Activated B cell treated with CpG ODN at 0.5 μM for 24 hours (primary cell): ENCODE results near the gene RAB11FIP4. TPM values are rescaled to one million over a fixed set of nuclear protein-coding genes. Genes with fewer than 3 reads are reported as not detected.

Source experiments
- ATAC-seq: fragments of 200-7000 bp; cut with Tn5 transposase; one replicate; pipeline ENCODE4 v1.10.0; 2021; ENCODE audit warnings: low read depth, mild to moderate bottlenecking, moderate library complexity
- CTCF ChIA-PET: fragments of 350-600 bp; sonication (Branson Sonifier 250); formaldehyde crosslinking; loops from one replicate; lab custom pipeline; 2021; ENCODE audit warnings: antibody characterized with exemption; lab: Charles Lee
- POLR2A ChIA-PET: fragments of 350-600 bp; sonication (Branson Sonifier 250); formaldehyde crosslinking; loops from one replicate; lab custom pipeline; 2021; ENCODE audit warnings: antibody characterized with exemption; lab: Charles Lee
- DNase-seq: peaks from one replicate; pipeline ENCODE4 v3.0.0; 2022
- H3K27ac Mint-ChIP-seq: one replicate; pipeline ENCODE4 v1.8.0; 2020; ENCODE audit warnings: mixed read lengths
- H3K27me3 Mint-ChIP-seq: one replicate; pipeline ENCODE4 v1.8.0; 2021; ENCODE audit warnings: mixed read lengths
- H3K36me3 Mint-ChIP-seq: one replicate; pipeline ENCODE4 v1.8.0; 2021; ENCODE audit warnings: low read depth, mixed read lengths
- H3K4me1 Mint-ChIP-seq: one replicate; pipeline ENCODE4 v1.8.0; 2021; ENCODE audit warnings: mixed read lengths
- H3K4me3 Mint-ChIP-seq: one replicate; pipeline ENCODE4 v1.8.0; 2020; ENCODE audit warnings: mild to moderate bottlenecking, mixed read lengths
- H3K9me3 Mint-ChIP-seq: one replicate; pipeline ENCODE4 v1.8.0; 2020; ENCODE audit warnings: mixed read lengths
- CTCF ChIP-seq: fragments of 200-600 bp; IDR thresholded peaks from one replicate; pipeline ENCODE4 v1.8.0; 2022; ENCODE audit warnings: antibody characterized with exemption, mild to moderate bottlenecking
- intact Hi-C: fragments of 100-400 bp; cut with micrococcal nuclease; formaldehyde crosslinking; loops from one replicate; pipeline ENCODE4 v1.15.1; 2024
- total RNA-seq: library from RNA; stranded (reverse); gene quantifications from 2 replicates; pipeline ENCODE4 v1.2.3, GENCODE V29; 2022

The RAB11FIP4 gene
- total RNA-seq, 1 donor from 2014 or later: 43.2 TPM

- no peaks in the 10 kb centered on the region for H3K27me3 Mint-ChIP-seq
- no peak overlapping the region for H3K4me3 Mint-ChIP-seq
- POLR2A ChIA-PET: no interaction called here
- ATAC-seq: no peak
- no peak overlapping the region for H3K27ac Mint-ChIP-seq
- DNase-seq: no peak
- TF ChIP-seq CTCF: no peak
- intact Hi-C loops: no loop called here
- no peaks in the 10 kb centered on the region for H3K9me3 Mint-ChIP-seq
- CTCF ChIA-PET: interaction anchor here (1.2 kb wide), 1 partner anchor 147 kb away, joined by 3 read pairs; no protein-coding TSS in a partner anchor
- H3K4me1 Mint-ChIP-seq: peaks cover 19% of the 10 kb centered on the region
- H3K36me3 Mint-ChIP-seq: no peaks in the 10 kb centered on the region
Observed at GRCh38 chr17:31583772-31584356, 192.4 kb downstream of the RAB11FIP4 start.

GRCh38 chr17:31584438-31585279 is 193.2 kb downstream of the RAB11FIP4 start:
- ChIA-PET CTCF (interaction anchor here (1.2 kb wide), 1 partner anchor 148 kb away, joined by 3 read pairs; no protein-coding TSS in a partner anchor), POLR2A (no interaction called here)
- no peak overlapping the region for H3K4me3 Mint-ChIP-seq

GRCh38 chr17:31585280-31585630 is 193.8 kb downstream of the RAB11FIP4 start:
- Mint-ChIP-seq H3K4me3 (no peak overlapping the region), H3K27ac (no peak overlapping the region), H3K36me3 (no peaks in the 10 kb centered on the region), H3K9me3 (no peaks in the 10 kb centered on the region), H3K27me3 (no peaks in the 10 kb centered on the region), H3K4me1 (peaks cover 17% of the 10 kb centered on the region)
- ATAC-seq (no peak), DNase-seq (no peak)
- no peak for TF ChIP-seq CTCF
- POLR2A ChIA-PET: no interaction called here
- intact Hi-C loops: no loop called here
- CTCF ChIA-PET: no interaction called here

More at GRCh38 chr17:31584438-31585279, 193.2 kb downstream of the RAB11FIP4 start:
- intact Hi-C loops: no loop called here
- H3K27ac Mint-ChIP-seq: no peak overlapping the region
- no peak for TF ChIP-seq CTCF
- H3K36me3 Mint-ChIP-seq: no peaks in the 10 kb centered on the region
- DNase-seq: no peak
- no peaks in the 10 kb centered on the region for H3K27me3 Mint-ChIP-seq
- peaks cover 19% of the 10 kb centered on the region for H3K4me1 Mint-ChIP-seq
- no peaks in the 10 kb centered on the region for H3K9me3 Mint-ChIP-seq
- ATAC-seq: no peak

GRCh38 chr17:31586946-31587345 is 195.5 kb downstream of the RAB11FIP4 start:
- no peak for DNase-seq
- peaks cover 10% of the 10 kb centered on the region for H3K4me1 Mint-ChIP-seq
- POLR2A ChIA-PET: no interaction called here
- no peaks in the 10 kb centered on the region for H3K36me3 Mint-ChIP-seq
- no peak for TF ChIP-seq CTCF
- CTCF ChIA-PET: no interaction called here
- H3K9me3 Mint-ChIP-seq: no peaks in the 10 kb centered on the region
- H3K27me3 Mint-ChIP-seq: no peaks in the 10 kb centered on the region
- H3K4me3 Mint-ChIP-seq: no peak overlapping the region
- ATAC-seq: no peak
- no peak overlapping the region for H3K27ac Mint-ChIP-seq
- intact Hi-C loops: no loop called here

GRCh38 chr17:31587462-31587861 is 196.0 kb downstream of the RAB11FIP4 start:
- no peak overlapping the region for H3K27ac Mint-ChIP-seq
- DNase-seq: no peak
- H3K36me3 Mint-ChIP-seq: no peaks in the 10 kb centered on the region
- ChIA-PET POLR2A (no interaction called here), CTCF (no interaction called here)
- intact Hi-C loops: no loop called here
- no peak for TF ChIP-seq CTCF
- no peaks in the 10 kb centered on the region for H3K9me3 Mint-ChIP-seq
- ATAC-seq: no peak
- H3K4me1 Mint-ChIP-seq: peaks cover 4% of the 10 kb centered on the region
- no peak overlapping the region for H3K4me3 Mint-ChIP-seq
- no peaks in the 10 kb centered on the region for H3K27me3 Mint-ChIP-seq
